ENCODE results near the gene SHOC1.
"Not testable (repeated sequence)": the region's sequence is repeated elsewhere in the genome, so short reads cannot be mapped to it uniquely, and the experiment has no call there.

SHOC1 gene

GRCh38 chr9:111803924-111804323 lies 9.2 kb upstream of the SHOC1 start:
- no peaks in the 10 kb centered on the region for H3K4me1 ChIP-seq (ENCODE audit: control insufficient read depth, insufficient read depth, low read length)
- H3K36me3 ChIP-seq (ENCODE audit: control insufficient read depth, insufficient read depth, low read length): no peaks in the 10 kb centered on the region
- no peaks in the 10 kb centered on the region for H3K9me3 ChIP-seq (ENCODE audit: control insufficient read depth, insufficient read depth, low read length)
- H3K9ac ChIP-seq (ENCODE audit: low read depth, low read length): no peak overlapping the region
- no peaks in the 10 kb centered on the region for H3K27me3 ChIP-seq (ENCODE audit: control insufficient read depth, insufficient read depth, low read length)
- H3K4me3 ChIP-seq (ENCODE audit: low read depth, low read length): no peak overlapping the region

GRCh38 chr9:111799915-111800526 lies 5.3 kb upstream of the SHOC1 start:
- no peaks in the 10 kb centered on the region for H3K4me1 ChIP-seq (ENCODE audit: control insufficient read depth, insufficient read depth, low read length)
- no peak overlapping the region for H3K4me3 ChIP-seq (ENCODE audit: low read depth, low read length)
- no peaks in the 10 kb centered on the region for H3K9me3 ChIP-seq (ENCODE audit: control insufficient read depth, insufficient read depth, low read length)
- H3K9ac ChIP-seq (ENCODE audit: low read depth, low read length): no peak overlapping the region
- H3K36me3 ChIP-seq (ENCODE audit: control insufficient read depth, insufficient read depth, low read length): no peaks in the 10 kb centered on the region
- no peaks in the 10 kb centered on the region for H3K27me3 ChIP-seq (ENCODE audit: control insufficient read depth, insufficient read depth, low read length)

- no peaks in the 10 kb centered on the region for H3K4me1 ChIP-seq (ENCODE audit: control insufficient read depth, insufficient read depth, low read length)
- H3K9ac ChIP-seq (ENCODE audit: low read depth, low read length): no peak overlapping the region
- no peaks in the 10 kb centered on the region for H3K9me3 ChIP-seq (ENCODE audit: control insufficient read depth, insufficient read depth, low read length)
- H3K27me3 ChIP-seq (ENCODE audit: control insufficient read depth, insufficient read depth, low read length): no peaks in the 10 kb centered on the region
- H3K4me3 ChIP-seq (ENCODE audit: low read depth, low read length): no peak overlapping the region
- H3K36me3 ChIP-seq (ENCODE audit: control insufficient read depth, insufficient read depth, low read length): no peaks in the 10 kb centered on the region
Measured at GRCh38 chr9:111799506-111799905, 4.8 kb upstream of the SHOC1 start.

DNA sequence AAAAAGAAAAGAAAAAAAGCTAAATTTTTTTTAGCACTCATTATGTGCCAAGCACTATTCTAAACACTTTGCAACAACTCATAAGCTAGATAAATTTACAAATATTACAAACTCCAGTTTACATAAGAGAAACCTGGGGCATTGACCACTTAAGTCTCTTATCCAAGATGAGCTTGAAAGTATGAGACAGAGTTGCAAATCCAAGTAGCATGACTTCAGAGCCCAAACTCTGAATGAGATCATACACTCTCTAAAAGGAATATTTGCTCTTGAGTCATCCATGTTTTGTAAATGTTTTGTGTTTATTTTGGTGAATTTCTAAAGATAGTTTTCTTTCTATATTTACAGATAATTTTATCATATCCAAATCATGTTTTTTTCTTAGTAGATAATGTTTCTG lies 4.0 kb upstream of the SHOC1 start:
- no peak overlapping the region for H3K4me3 ChIP-seq (ENCODE audit: low read depth, low read length)
- H3K9me3 ChIP-seq (ENCODE audit: control insufficient read depth, insufficient read depth, low read length): no peaks in the 10 kb centered on the region
- H3K9ac ChIP-seq (ENCODE audit: low read depth, low read length): no peak overlapping the region
- H3K4me1 ChIP-seq (ENCODE audit: control insufficient read depth, insufficient read depth, low read length): no peaks in the 10 kb centered on the region
- H3K27me3 ChIP-seq (ENCODE audit: control insufficient read depth, insufficient read depth, low read length): no peaks in the 10 kb centered on the region
- no peaks in the 10 kb centered on the region for H3K36me3 ChIP-seq (ENCODE audit: control insufficient read depth, insufficient read depth, low read length)

DNA sequence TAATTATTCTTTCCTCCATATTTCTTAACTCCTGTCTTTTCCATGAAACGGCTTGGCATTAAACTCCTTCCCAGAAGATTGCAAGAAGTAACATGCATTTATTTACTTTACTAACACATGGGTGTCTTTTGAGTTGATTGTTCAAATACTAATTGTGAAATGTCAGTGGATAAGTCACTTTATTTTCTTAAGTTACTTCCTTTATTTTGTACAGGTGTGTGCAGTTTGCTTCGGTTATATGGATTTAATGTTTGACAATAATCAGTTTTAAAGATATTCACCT lies 761 bp upstream of the SHOC1 start:
- Histone ChIP-seq H3K9me3 (ENCODE audit: control insufficient read depth, insufficient read depth, low read length) (no peaks in the 10 kb centered on the region), H3K4me3 (ENCODE audit: low read depth, low read length) (no peak overlapping the region), H3K4me1 (ENCODE audit: control insufficient read depth, insufficient read depth, low read length) (no peaks in the 10 kb centered on the region), H3K9ac (ENCODE audit: low read depth, low read length) (no peak overlapping the region), H3K27me3 (ENCODE audit: control insufficient read depth, insufficient read depth, low read length) (no peaks in the 10 kb centered on the region), H3K36me3 (ENCODE audit: control insufficient read depth, insufficient read depth, low read length) (no peaks in the 10 kb centered on the region)

DNA sequence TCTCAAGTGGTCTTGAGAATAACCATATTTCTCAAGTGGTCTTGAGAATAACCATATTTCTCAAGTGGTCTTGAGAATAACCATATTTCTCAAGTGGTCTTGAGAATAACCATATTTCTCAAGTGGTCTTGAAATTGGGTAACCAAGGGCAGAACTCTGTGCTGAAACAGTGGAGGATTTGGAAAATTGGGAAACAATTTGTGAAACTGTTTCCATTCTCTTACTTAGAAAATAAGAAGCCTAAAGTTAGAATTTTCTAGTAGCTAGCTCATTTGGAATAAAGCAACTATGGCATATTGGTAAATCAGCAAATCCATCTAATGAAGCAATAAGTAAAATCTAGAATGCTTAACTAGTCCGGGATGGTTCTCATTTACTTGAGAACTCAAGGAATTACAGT lies 2.9 kb downstream of the SHOC1 start:
- not testable (repeated sequence) for H3K4me3 ChIP-seq (ENCODE audit: low read depth, low read length); H3K9me3 ChIP-seq (ENCODE audit: control insufficient read depth, insufficient read depth, low read length); H3K4me1 ChIP-seq (ENCODE audit: control insufficient read depth, insufficient read depth, low read length); H3K9ac ChIP-seq (ENCODE audit: low read depth, low read length); H3K27me3 ChIP-seq (ENCODE audit: control insufficient read depth, insufficient read depth, low read length); H3K36me3 ChIP-seq (ENCODE audit: control insufficient read depth, insufficient read depth, low read length)

DNA sequence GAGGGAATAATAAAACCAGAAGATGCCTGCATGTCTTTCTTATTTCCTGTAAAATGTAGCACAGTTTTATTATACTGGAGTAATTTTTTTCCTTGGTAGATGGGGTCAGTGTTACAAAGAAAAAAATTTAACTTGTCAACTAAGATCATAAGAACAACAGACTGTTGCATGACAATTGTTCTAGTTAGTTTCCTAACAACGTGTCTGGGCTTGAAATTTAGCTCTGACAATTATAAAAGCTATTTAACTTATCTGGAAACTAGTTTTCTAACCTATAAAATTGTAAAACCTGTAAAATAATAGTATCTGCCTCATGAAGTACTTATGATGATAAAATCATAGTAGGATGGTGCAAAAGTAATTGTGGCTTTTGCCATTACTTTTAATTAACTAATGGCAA lies 4.9 kb downstream of the SHOC1 start:
- Histone ChIP-seq H3K4me3 (ENCODE audit: low read depth, low read length) (no peak overlapping the region), H3K27me3 (ENCODE audit: control insufficient read depth, insufficient read depth, low read length) (no peaks in the 10 kb centered on the region), H3K9ac (ENCODE audit: low read depth, low read length) (no peak overlapping the region), H3K9me3 (ENCODE audit: control insufficient read depth, insufficient read depth, low read length) (no peaks in the 10 kb centered on the region), H3K36me3 (ENCODE audit: control insufficient read depth, insufficient read depth, low read length) (no peaks in the 10 kb centered on the region), H3K4me1 (ENCODE audit: control insufficient read depth, insufficient read depth, low read length) (no peaks in the 10 kb centered on the region)

DNA sequence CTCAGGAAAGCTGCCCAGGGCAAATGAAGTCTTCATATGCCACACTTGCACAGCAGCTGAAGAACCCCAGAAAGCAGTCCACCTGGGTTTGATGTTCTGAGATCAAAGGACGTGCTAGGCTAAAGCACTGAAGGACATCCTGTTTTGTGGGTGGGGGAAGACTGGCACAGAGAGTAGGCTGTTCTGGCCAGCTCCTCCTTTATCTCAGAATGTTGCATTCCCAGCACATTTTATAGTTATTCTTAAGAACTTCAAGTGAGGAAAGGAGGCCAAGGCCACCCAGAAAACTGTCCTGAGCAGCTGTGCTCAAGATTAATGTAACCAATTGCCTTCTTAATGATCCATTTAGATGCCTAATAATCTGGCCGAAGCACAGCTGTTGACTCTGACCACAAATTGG lies 10.9 kb downstream of the SHOC1 start:
- H3K9me3 ChIP-seq (ENCODE audit: control insufficient read depth, insufficient read depth, low read length): no peaks in the 10 kb centered on the region
- no peak overlapping the region for H3K9ac ChIP-seq (ENCODE audit: low read depth, low read length)
- H3K4me1 ChIP-seq (ENCODE audit: control insufficient read depth, insufficient read depth, low read length): no peaks in the 10 kb centered on the region
- H3K4me3 ChIP-seq (ENCODE audit: low read depth, low read length): no peak overlapping the region
- no peaks in the 10 kb centered on the region for H3K36me3 ChIP-seq (ENCODE audit: control insufficient read depth, insufficient read depth, low read length)
- no peaks in the 10 kb centered on the region for H3K27me3 ChIP-seq (ENCODE audit: control insufficient read depth, insufficient read depth, low read length)

GRCh38 chr9:111783424-111783823 lies 11.3 kb downstream of the SHOC1 start:
- H3K27me3 ChIP-seq (ENCODE audit: control insufficient read depth, insufficient read depth, low read length): no peaks in the 10 kb centered on the region
- H3K9ac ChIP-seq (ENCODE audit: low read depth, low read length): no peak overlapping the region
- no peak overlapping the region for H3K4me3 ChIP-seq (ENCODE audit: low read depth, low read length)
- no peaks in the 10 kb centered on the region for H3K9me3 ChIP-seq (ENCODE audit: control insufficient read depth, insufficient read depth, low read length)
- H3K36me3 ChIP-seq (ENCODE audit: control insufficient read depth, insufficient read depth, low read length): no peaks in the 10 kb centered on the region
- no peaks in the 10 kb centered on the region for H3K4me1 ChIP-seq (ENCODE audit: control insufficient read depth, insufficient read depth, low read length)

GRCh38 chr9:111766066-111766465 lies 28.7 kb downstream of the SHOC1 start:
- Histone ChIP-seq H3K36me3 (ENCODE audit: control insufficient read depth, insufficient read depth, low read length) (no peaks in the 10 kb centered on the region), H3K27me3 (ENCODE audit: control insufficient read depth, insufficient read depth, low read length) (no peaks in the 10 kb centered on the region), H3K4me1 (ENCODE audit: control insufficient read depth, insufficient read depth, low read length) (no peaks in the 10 kb centered on the region), H3K9ac (ENCODE audit: low read depth, low read length) (no peak overlapping the region), H3K4me3 (ENCODE audit: low read depth, low read length) (no peak overlapping the region), H3K9me3 (ENCODE audit: control insufficient read depth, insufficient read depth, low read length) (no peaks in the 10 kb centered on the region)

DNA sequence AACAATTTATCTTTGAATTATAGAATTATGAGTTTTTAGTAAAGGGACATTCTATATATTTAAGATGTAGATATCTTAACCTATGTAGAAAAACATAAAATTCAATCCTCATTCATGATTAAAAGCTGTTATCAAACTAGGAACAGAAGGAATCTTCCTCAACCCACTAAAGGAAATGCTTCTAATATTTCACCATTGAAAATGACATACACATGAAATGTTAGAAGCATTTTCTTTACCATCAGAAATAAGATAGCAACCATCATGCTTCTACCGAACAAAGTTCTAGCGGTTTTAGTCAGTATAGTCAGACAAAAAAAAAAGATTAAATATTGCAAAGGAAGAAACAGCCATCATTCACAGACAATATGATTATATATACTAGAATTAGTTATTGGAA lies 32.2 kb downstream of the SHOC1 start:
- no peak overlapping the region for H3K4me3 ChIP-seq (ENCODE audit: low read depth, low read length)
- H3K9ac ChIP-seq (ENCODE audit: low read depth, low read length): no peak overlapping the region
- no peaks in the 10 kb centered on the region for H3K4me1 ChIP-seq (ENCODE audit: control insufficient read depth, insufficient read depth, low read length)
- no peaks in the 10 kb centered on the region for H3K9me3 ChIP-seq (ENCODE audit: control insufficient read depth, insufficient read depth, low read length)
- H3K27me3 ChIP-seq (ENCODE audit: control insufficient read depth, insufficient read depth, low read length): no peaks in the 10 kb centered on the region
- no peaks in the 10 kb centered on the region for H3K36me3 ChIP-seq (ENCODE audit: control insufficient read depth, insufficient read depth, low read length)

- Histone ChIP-seq H3K9me3 (ENCODE audit: control insufficient read depth, insufficient read depth, low read length) (no peaks in the 10 kb centered on the region), H3K36me3 (ENCODE audit: control insufficient read depth, insufficient read depth, low read length) (no peaks in the 10 kb centered on the region), H3K4me3 (ENCODE audit: low read depth, low read length) (no peak overlapping the region), H3K27me3 (ENCODE audit: control insufficient read depth, insufficient read depth, low read length) (no peaks in the 10 kb centered on the region), H3K9ac (ENCODE audit: low read depth, low read length) (no peak overlapping the region), H3K4me1 (ENCODE audit: control insufficient read depth, insufficient read depth, low read length) (no peaks in the 10 kb centered on the region)
Measured at GRCh38 chr9:111759762-111760639, 34.7 kb downstream of the SHOC1 start.
